ENCODE data around the gene GPR84. TPM values are rescaled to one million over a fixed set of nuclear protein-coding genes. Genes with fewer than 3 reads are reported as not detected.
A peak's percentile ranks its signal among the peaks of the same experiment; 100 is the strongest.

GPR84 gene
- total and polyA plus RNA-seq, 12 donors: 0.18 to 6.8 (median 1.2) TPM; not detected in 1

- Histone ChIP-seq H3K4me1 (replicated peaks in 1 of 2) (peaks cover 15 to 26% of the 10 kb centered on the region in 2 donors), H3K9me3 (replicated peaks in 1 of 3) (no peaks in the 10 kb centered on the region), H3K27ac (peak overlapping the region in 3 of 5 donors; percentile 93 to 96 (median 96)), H3K4me3 (peak overlapping the region; percentile 1 to 69 (median 54)), H3K36me3 (replicated peaks in 1 of 2) (no peaks in the 10 kb centered on the region), H3K27me3 (no peaks in the 10 kb centered on the region)
- intact Hi-C loops (cut with DNase I): no loop called here
- 15 to 24% (median 19%) methylated on average over 15 of the region's 15 CpGs for WGBS, 4 donors
- no peak for TF ChIP-seq CTCF (IDR thresholded peaks at IDR 0.05)
- no peak for TF ChIP-seq POLR2A (IDR thresholded peaks at IDR 0.05)
- DNase-seq: no peak
Measured at GRCh38 chr12:54358191-54358944, 5.9 kb downstream of the GPR84 start.

GRCh38 chr12:54357506-54358190, 6.6 kb downstream of the GPR84 start:
- TF ChIP-seq CTCF (IDR thresholded peaks at IDR 0.05) (no peak), POLR2A (IDR thresholded peaks at IDR 0.05) (no peak)
- Histone ChIP-seq H3K27me3 (no peaks in the 10 kb centered on the region), H3K36me3 (replicated peaks in 1 of 2) (no peaks in the 10 kb centered on the region), H3K4me3 (no peak overlapping the region), H3K27ac (peak overlapping the region in 3 of 5 donors; percentile 6 to 21 (median 7)), H3K9me3 (replicated peaks in 1 of 3) (no peaks in the 10 kb centered on the region), H3K4me1 (replicated peaks in 1 of 2) (peaks cover 22 to 31% of the 10 kb centered on the region in 2 donors)
- no peak for DNase-seq
- 56 to 73% (median 63%) methylated on average over 2 of the region's 2 CpGs for WGBS, 4 donors
- intact Hi-C loops (cut with DNase I): no loop called here

GRCh38 chr12:54356951-54357356, 7.3 kb downstream of the GPR84 start:
- Histone ChIP-seq H3K27ac (peak overlapping the region in 2 of 5 donors; percentile 2 to 21), H3K4me1 (replicated peaks in 1 of 2) (peaks cover 29 to 38% of the 10 kb centered on the region in 2 donors), H3K9me3 (replicated peaks in 1 of 3) (no peaks in the 10 kb centered on the region), H3K4me3 (no peak overlapping the region), H3K36me3 (replicated peaks in 1 of 2) (no peaks in the 10 kb centered on the region), H3K27me3 (no peaks in the 10 kb centered on the region)
- 78 to 94% (median 91%) methylated on average over 4 of the region's 4 CpGs for WGBS, 4 donors
- DNase-seq: no peak
- intact Hi-C loops (cut with DNase I): no loop called here
- no peak for TF ChIP-seq POLR2A (IDR thresholded peaks at IDR 0.05)
- TF ChIP-seq CTCF (IDR thresholded peaks at IDR 0.05): no peak

GRCh38 chr12:54356228-54356627, 8.1 kb downstream of the GPR84 start:
- 71 to 90% (median 79%) methylated on average over 3 of the region's 3 CpGs for WGBS, 4 donors
- intact Hi-C loops (cut with DNase I): no loop called here

More at GRCh38 chr12:54356228-54356627, 8.1 kb downstream of the GPR84 start:
- TF ChIP-seq CTCF (IDR thresholded peaks at IDR 0.05) (no peak), POLR2A (IDR thresholded peaks at IDR 0.05) (no peak)
- Histone ChIP-seq H3K4me1 (replicated peaks in 1 of 2) (peaks cover 32 to 45% of the 10 kb centered on the region in 2 donors), H3K9me3 (replicated peaks in 1 of 3) (no peaks in the 10 kb centered on the region), H3K36me3 (replicated peaks in 1 of 2) (peaks cover 0 to 3% of the 10 kb centered on the region in 2 donors), H3K27me3 (no peaks in the 10 kb centered on the region), H3K27ac (peak overlapping the region in 4 of 5 donors; percentile 2 to 54 (median 20)), H3K4me3 (no peak overlapping the region)
- no peak for DNase-seq

Measured in adrenal gland (tissue), 12 donors.